ENCODE measurements around the gene SCAP. TPM values are rescaled to one million over a fixed set of nuclear protein-coding genes. Genes with fewer than 3 reads are reported as not detected.

SCAP gene
- total and polyA plus RNA-seq, 2 experiments from 2014 or later: 35.5 to 141 TPM

GRCh38 chr3:47476330-47476626 lies 537 bp upstream of the SCAP start:
- no peak for ATAC-seq
- Histone ChIP-seq H3K27ac (ENCODE audit: low read depth) (0 out of 2 replicates have a peak overlapping the region, but pooled peaks have one; percentile 6), H3K36me3 (ENCODE audit: insufficient read depth) (no peaks in the 10 kb centered on the region), H3K4me3 (peak overlapping the region; percentile 100; the same call in 1 of the 2 replicates), H3K4me2 (no peak overlapping the region), H3K4me1 (ENCODE audit: insufficient read depth) (peaks cover 39% of the 10 kb centered on the region), H3K79me2 (replicated peaks; ENCODE audit: insufficient read depth) (peaks cover 41% of the 10 kb centered on the region), H3K27me3 (ENCODE audit: insufficient read depth) (no peaks in the 10 kb centered on the region), H2AFZ (peak overlapping the region; percentile 83; the same call in 1 of the 2 replicates), H4K20me1 (replicated peaks; ENCODE audit: insufficient read depth) (peaks cover 27% of the 10 kb centered on the region), H3K9me2 (ENCODE audit: insufficient read depth) (no peaks in the 10 kb centered on the region), H3F3A (replicated peaks; ENCODE audit: low read depth) (peaks cover 21% of the 10 kb centered on the region)
- Mint-ChIP-seq H3K36me3 (ENCODE audit: low read depth) (peaks cover 6% of the 10 kb centered on the region; the same call in 1 of the 3 replicates), H3K4me1 (peaks cover 36% of the 10 kb centered on the region), H3K27me3 (ENCODE audit: insufficient read depth, low read depth, poor library complexity) (peaks cover 16% of the 10 kb centered on the region), H3K27ac (no peak overlapping the region), H3K9me3 (no peaks in the 10 kb centered on the region; the same call in 2 of the 3 replicates), H3K4me3 (peak overlapping the region; percentile 89)
- no peak for DNase-seq (ENCODE audit: low spot score)
- TF ChIP-seq JUNB (IDR thresholded peaks at IDR 0.05; ENCODE audit: unreplicated experiment) (no peak), CREB1 (CRISPR knock-in tag; IDR thresholded peaks at IDR 0.05; ENCODE audit: low read depth) (no peak), ETS1 (IDR thresholded peaks at IDR 0.05) (no peak), REST (IDR thresholded peaks at IDR 0.05; ENCODE audit: unreplicated experiment) (no peak), ZNF462 (CRISPR knock-in tag; IDR thresholded peaks at IDR 0.05) (no peak), POLR2AphosphoS5 (IDR thresholded peaks at IDR 0.05; ENCODE audit: low read depth) (no peak), NANOG (IDR thresholded peaks at IDR 0.05; ENCODE audit: borderline replicate concordance) (no peak), STAT1 (IDR thresholded peaks at IDR 0.05; ENCODE audit: unreplicated experiment) (no peak), EZH2 (IDR thresholded peaks at IDR 0.05; ENCODE audit: low read depth, unreplicated experiment) (no peak), ZNF331 (CRISPR knock-in tag; IDR thresholded peaks at IDR 0.05; ENCODE audit: low read depth) (no peak), EZH2phosphoT487 (IDR thresholded peaks at IDR 0.05; ENCODE audit: unreplicated experiment) (no peak), CTCF (conservative IDR thresholded peaks at IDR 0.05; ENCODE audit: low read depth in 2 of 2) (no peak), ZNF114 (CRISPR knock-in tag; IDR thresholded peaks at IDR 0.05) (no peak)
